Measurements from ENCODE around the gene ANXA5. TPM values are rescaled to one million over a fixed set of nuclear protein-coding genes. Genes with fewer than 3 reads are reported as not detected.

The ANXA5 gene
- polyA plus RNA-seq, 1 of the 3 experiments (the other 2 are of a cell fraction), result 379 TPM

- TF ChIP-seq SMC3 (IDR thresholded peaks at IDR 0.05; ENCODE audit: low read depth, low read length), result no peak
These were observed 53.7 kb downstream of the ANXA5 start (continued) for GRCh38 chr4:121642876-121643585.

- Histone ChIP-seq H3K27me3 (ENCODE audit: insufficient read depth) (peaks cover 28% of the 10 kb centered on the region; the same call in 1 of the 2 replicates), H3K79me2 (ENCODE audit: insufficient read depth) (no peaks in the 10 kb centered on the region), H3K4me3 (ENCODE audit: low read depth in 2 of 2, low read length in 1 of 2) (no peak overlapping the region), H4K20me1 (ENCODE audit: insufficient read depth) (no peaks in the 10 kb centered on the region), H3K9me2 (no peaks in the 10 kb centered on the region), H3K27ac (ENCODE audit: low read depth in 2 of 2, low read length in 1 of 2) (no peak overlapping the region), H3F3A (replicated peaks; ENCODE audit: insufficient read depth) (no peaks in the 10 kb centered on the region), H3K9me3 (no peaks in the 10 kb centered on the region), H2AFZ (ENCODE audit: low read depth) (no peak overlapping the region), H3K36me3 (replicated peaks in 1 of 2; ENCODE audit: control insufficient read depth in 1 of 2, insufficient read depth in 2 of 2, low read length in 1 of 2) (no peaks in the 10 kb centered on the region), H3K9ac (no peak overlapping the region), H3K4me2 (no peak overlapping the region), H3K4me1 (ENCODE audit: control insufficient read depth in 1 of 2, insufficient read depth in 2 of 2, low read depth in 1 of 2, low read length in 1 of 2) (no peaks in the 10 kb centered on the region)
- ChIA-PET CTCF (interaction anchor here (1.2 kb wide), 2 partner anchors 24 to 82 kb away, joined by 3 read pairs; no protein-coding TSS in a partner anchor), POLR2A (no interaction called here)
- 57% methylated on average over 2 of the region's 2 CpGs for WGBS (ENCODE audit: low lambda C conversion rate)
- TF ChIP-seq MXI1 (IDR thresholded peaks at IDR 0.05; ENCODE audit: low read depth, low read length) (no peak), GABPA (IDR thresholded peaks at IDR 0.05; ENCODE audit: low read depth) (no peak), USF2 (IDR thresholded peaks at IDR 0.05; ENCODE audit: borderline replicate concordance, low read depth, low read length) (no peak)
- DNase-seq, result no peak
These were observed 54.5 kb downstream of the ANXA5 start for GRCh38 chr4:121642292-121642691.

- Histone ChIP-seq H3K9me2 (no peaks in the 10 kb centered on the region), H2AFZ (ENCODE audit: low read depth) (no peak overlapping the region), H3K27ac (ENCODE audit: low read depth in 2 of 2, low read length in 1 of 2) (no peak overlapping the region), H3K4me3 (ENCODE audit: low read depth in 2 of 2, low read length in 1 of 2) (no peak overlapping the region), H3K9me3 (no peaks in the 10 kb centered on the region), H3K27me3 (ENCODE audit: insufficient read depth) (peaks cover 15% of the 10 kb centered on the region; the same call in 1 of the 2 replicates), H3K4me2 (no peak overlapping the region), H3K9ac (no peak overlapping the region), H3K4me1 (ENCODE audit: control insufficient read depth in 1 of 2, insufficient read depth in 2 of 2, low read depth in 1 of 2, low read length in 1 of 2) (no peaks in the 10 kb centered on the region), H4K20me1 (ENCODE audit: insufficient read depth) (no peaks in the 10 kb centered on the region), H3F3A (replicated peaks; ENCODE audit: insufficient read depth) (no peaks in the 10 kb centered on the region), H3K36me3 (replicated peaks in 1 of 2; ENCODE audit: control insufficient read depth in 1 of 2, insufficient read depth in 2 of 2, low read length in 1 of 2) (no peaks in the 10 kb centered on the region), H3K79me2 (ENCODE audit: insufficient read depth) (no peaks in the 10 kb centered on the region)
- 30% methylated on average over 4 of the region's 4 CpGs for WGBS (ENCODE audit: low lambda C conversion rate)
- DNase-seq, result no peak
- POLR2A ChIA-PET, result no interaction called here
- CTCF ChIA-PET, result no interaction called here
- TF ChIP-seq NFIC (IDR thresholded peaks at IDR 0.05; ENCODE audit: borderline replicate concordance) (no peak), USF1 (IDR thresholded peaks at IDR 0.05; ENCODE audit: borderline replicate concordance, low read depth) (no peak), ELF1 (IDR thresholded peaks at IDR 0.05) (no peak), MAX (IDR thresholded peaks at IDR 0.05; ENCODE audit: low read depth) (no peak), FOSL2 (IDR thresholded peaks at IDR 0.05; ENCODE audit: borderline replicate concordance, low read depth) (no peak), YY1 (IDR thresholded peaks at IDR 0.05; ENCODE audit: low read depth) (no peak), EP300 (IDR thresholded peaks at IDR 0.05; ENCODE audit: borderline replicate concordance in 1 of 2, low read depth in 1 of 2, low read length in 1 of 2) (no peak), TEAD4 (IDR thresholded peaks at IDR 0.05; ENCODE audit: borderline replicate concordance, insufficient read depth) (no peak), TAF1 (IDR thresholded peaks at IDR 0.05; ENCODE audit: borderline replicate concordance, low read depth, low read length) (no peak), JUND (IDR thresholded peaks at IDR 0.05) (no peak), IRF3 (IDR thresholded peaks at IDR 0.05; ENCODE audit: low read depth, low read length) (no peak), USF2 (IDR thresholded peaks at IDR 0.05; ENCODE audit: borderline replicate concordance, low read depth, low read length) (no peak), EZH2phosphoT487 (IDR thresholded peaks at IDR 0.05; ENCODE audit: borderline replicate concordance, low read depth) (no peak), TCF12 (IDR thresholded peaks at IDR 0.05) (no peak), MEF2A (IDR thresholded peaks at IDR 0.05; ENCODE audit: borderline replicate concordance, low read depth) (no peak)
These were observed 63.1 kb downstream of the ANXA5 start for GRCh38 chr4:121633653-121634052.
